Endothelial cell of umbilical vein (primary cell): ENCODE results near the gene SLC31A2. TPM values are rescaled to one million over a fixed set of nuclear protein-coding genes. Genes with fewer than 3 reads are reported as not detected.

Source experiments
- BruUV-seq: library from RNA; stranded (reverse); fragments of 400-500 nt; replicated peaks from 2 replicates; lab custom pipeline; 2021; lab: Mats Ljungman, UMichigan
- CTCF ChIA-PET: fragments of 300-600, 350-600 bp; sonication (Branson Sonifier 250); formaldehyde crosslinking; loops from one replicate; lab custom pipeline; 2021; ENCODE audit warnings: antibody characterized with exemption, inconsistent platforms; lab: Charles Lee
- POLR2A ChIA-PET: fragments of 300-600, 350-600 bp; sonication (Branson Sonifier 250); formaldehyde crosslinking; loops from one replicate; lab custom pipeline; 2021; ENCODE audit warnings: antibody characterized with exemption, inconsistent platforms; lab: Charles Lee
- DNase-seq: peaks from one replicate; pipeline ENCODE4 v3.0.0-alpha.2; 2011; ENCODE audit warnings: low read depth, low spot score
- FAIRE-seq: peaks from 2 replicates; lab custom pipeline; 2011; peaks lifted over from hg19 to GRCh38; lab: Jason Lieb, UNC
- H2AFZ ChIP-seq: 2 replicates; pipeline ENCODE4 v1.6.0; 2012; ENCODE audit warnings: low read depth, low read length, control low read depth, inconsistent platforms
- H3K27ac ChIP-seq: 2 replicates; pipeline ENCODE4 v1.5.1; 2011; ENCODE audit warnings: low read depth, mild to moderate bottlenecking, control low read depth, low read length, moderate library complexity; ENCODE audit not compliant: insufficient read depth
- H3K27me3 ChIP-seq, 2 experiments: 2 replicates each; pipeline versions ENCODE4 v1.6.0 to v1.6.1; 2011; ENCODE audit warnings: low read length in 2 of 2, mixed read lengths in 1 of 2; ENCODE audit not compliant: control insufficient read depth in 2 of 2, insufficient read depth in 2 of 2
- H3K36me3 ChIP-seq, 2 experiments: 2 replicates in 1 of 2; 3 replicates in 1 of 2; pipeline ENCODE4 v1.5.1; 2011; ENCODE audit warnings: low read length in 2 of 2, mild to moderate bottlenecking in 1 of 2, moderate library complexity in 1 of 2; ENCODE audit not compliant: control insufficient read depth in 2 of 2, insufficient read depth in 2 of 2; ENCODE audit errors: extremely low read depth in 1 of 2
- H3K4me1 ChIP-seq: 3 replicates; pipeline ENCODE4 v1.5.1; 2011; ENCODE audit warnings: mild to moderate bottlenecking, low read length; ENCODE audit not compliant: control insufficient read depth, insufficient read depth; ENCODE audit errors: extremely low read depth
- H3K4me2 ChIP-seq: 2 replicates; pipeline ENCODE4 v1.6.1; 2011; ENCODE audit warnings: low read length, control low read depth, mixed read lengths; ENCODE audit not compliant: insufficient read depth
- H3K4me3 ChIP-seq, 3 experiments: fragments of 200-600 bp in 1 of 3; sonication (generic), shearing (Covaris generic) in 1 of 3; replicated peaks in 1 of 3; 2 replicates each; pipeline ENCODE4 v1.5.1; 2011 to 2016; ENCODE audit warnings: control low read depth in 3 of 3, low read length in 3 of 3, mild to moderate bottlenecking in 2 of 3, inconsistent platforms in 1 of 3, low read depth in 1 of 3, moderate library complexity in 1 of 3; ENCODE audit not compliant: insufficient read depth in 1 of 3
- H3K79me2 ChIP-seq: 2 replicates; pipeline ENCODE4 v1.6.0; 2012; ENCODE audit warnings: low read length, inconsistent platforms; ENCODE audit not compliant: control insufficient read depth, insufficient read depth
- H3K9ac ChIP-seq: replicated peaks from 2 replicates; pipeline ENCODE3; 2011; ENCODE audit warnings: low read length, control low read depth; ENCODE audit not compliant: insufficient read depth; ENCODE audit errors: extremely low read depth
- H3K9me1 ChIP-seq: replicated peaks from 3 replicates; pipeline ENCODE4 v1.6.0; 2011; ENCODE audit warnings: mild to moderate bottlenecking, low read length; ENCODE audit not compliant: control insufficient read depth, insufficient read depth; ENCODE audit errors: extremely low read depth
- H3K9me3 ChIP-seq: replicated peaks from 2 replicates; pipeline ENCODE4 v1.5.1; 2012; ENCODE audit warnings: low read length, inconsistent platforms; ENCODE audit not compliant: control insufficient read depth, insufficient read depth
- H4K20me1 ChIP-seq: replicated peaks from 2 replicates; pipeline ENCODE3; 2011; ENCODE audit warnings: mild to moderate bottlenecking, low read length; ENCODE audit not compliant: control insufficient read depth, insufficient read depth; ENCODE audit errors: extremely low read depth
- CTCF ChIP-seq, 2 donors: IDR thresholded peaks; 1 replicate in 1 of 2; 2 replicates in 1 of 2; pipeline ENCODE4 v1.5.1; 2011; ENCODE audit warnings: low read length in 2 of 2, mild to moderate bottlenecking in 2 of 2, moderate library complexity in 2 of 2, control low read depth in 1 of 2, inconsistent platforms in 1 of 2, low read depth in 1 of 2; ENCODE audit not compliant: insufficient read depth in 1 of 2; ENCODE audit errors: extremely low read depth in 1 of 2
- EZH2 ChIP-seq: IDR thresholded peaks from 2 replicates; pipeline ENCODE4 v1.6.1; 2012; ENCODE audit warnings: borderline replicate concordance, low read depth, mild to moderate bottlenecking, moderate library complexity, low read length, inconsistent platforms; ENCODE audit not compliant: severe bottlenecking
- FOS ChIP-seq: IDR thresholded peaks from 2 replicates; pipeline ENCODE4 v1.6.1; 2011; ENCODE audit warnings: mild to moderate bottlenecking, low read length, moderate library complexity, borderline replicate concordance; ENCODE audit not compliant: insufficient read depth
- GATA2 ChIP-seq: IDR thresholded peaks from 2 replicates; pipeline ENCODE4 v1.7.0; 2011; ENCODE audit warnings: low read depth, mild to moderate bottlenecking, moderate library complexity, mixed read lengths, low read length; ENCODE audit not compliant: insufficient read length, insufficient read depth
- JUN ChIP-seq: IDR thresholded peaks from 2 replicates; pipeline ENCODE4 v1.6.1; 2011; ENCODE audit warnings: borderline replicate concordance, low read depth; ENCODE audit not compliant: insufficient read length, insufficient read depth
- MYC ChIP-seq: IDR thresholded peaks from one replicate; pipeline ENCODE4 v1.6.1; 2011; ENCODE audit warnings: mild to moderate bottlenecking, low read depth, low read length
- POLR2A ChIP-seq: IDR thresholded peaks from 2 replicates; pipeline ENCODE4 v1.6.1; 2012; ENCODE audit warnings: low read depth, mild to moderate bottlenecking, control low read depth, low read length
- POLR2AphosphoS5 ChIP-seq: IDR thresholded peaks from 2 replicates; pipeline ENCODE4 v1.6.1; 2012; ENCODE audit warnings: low read depth, mild to moderate bottlenecking, control low read depth, low read length, moderate library complexity; ENCODE audit not compliant: insufficient read depth
- dilution Hi-C: fragments of 300-500 bp; cut with MboI; formaldehyde crosslinking; loops from one replicate; pipeline ENCODE4 v1.15.0; 2019; ENCODE audit warnings: low sequenced_read_pairs; ENCODE audit not compliant: extremely low pct_ligation_motif_present
- intact Hi-C: fragments of 100-400 bp; cut with micrococcal nuclease; formaldehyde crosslinking; loops from one replicate; pipeline ENCODE4 v1.10.0; 2022
- polyA plus RNA-seq, 4 experiments: library from polyadenylated mRNA; depleted of rRNA in 3 of 4; stranded (reverse) in 3 of 4; unstranded in 1 of 4; fragments of >200 nt; gene quantifications; 2 replicates each; pipeline versions ENCODE4 v1.2.1 to v1.2.3, GENCODE V29; 2011 to 2012; ENCODE audit warnings: missing spikeins in 1 of 4
- total RNA-seq: library from RNA; stranded (reverse); gene quantifications from 2 replicates; pipeline ENCODE4 v1.2.3, GENCODE V29; 2021
- TF ChIP-seq, protein P1 (sequence below): IDR thresholded peaks from 2 replicates; pipeline ENCODE4 v1.6.1; 2011; ENCODE audit not compliant: insufficient read depth, insufficient read length

Gene SLC31A2
- total and polyA plus RNA-seq, 2 donors (not counting 3 experiments of a cell fraction or from before 2014, with no cell fraction given), result 3.7 to 9.8 TPM

GRCh38 chr9:113148372-113148705 lies 2.5 kb upstream of the SLC31A2 start:
- H3K4me2 ChIP-seq, result no peak overlapping the region
- H3K27ac ChIP-seq, result no peak overlapping the region
- no peaks in the 10 kb centered on the region for H3K9me1 ChIP-seq
- FAIRE-seq, result no peak
- no peak overlapping the region for H2AFZ ChIP-seq
- no peak overlapping the region for H3K4me3 ChIP-seq
- POLR2A ChIA-PET, result no interaction called here
- dilution Hi-C loops (no loop called here), intact Hi-C loops (no loop called here)
- CTCF ChIA-PET, result no interaction called here
- peaks cover 18 to 19% of the 10 kb centered on the region in 2 experiments for H3K27me3 ChIP-seq
- no peak for TF ChIP-seq POLR2AphosphoS5
- no peak for TF ChIP-seq CTCF (IDR thresholded peaks at IDR 0.05; ENCODE audit: extremely low read depth in 1 of 2, insufficient read depth in 1 of 2, low read depth in 1 of 2, low read length in 2 of 2)
- TF ChIP-seq POLR2A, result no peak
- TF ChIP-seq EZH2, result no peak
- no peak for TF ChIP-seq MYC
- TF ChIP-seq FOS, result no peak
- no peak for TF ChIP-seq JUN
- TF ChIP-seq, protein P1, sequence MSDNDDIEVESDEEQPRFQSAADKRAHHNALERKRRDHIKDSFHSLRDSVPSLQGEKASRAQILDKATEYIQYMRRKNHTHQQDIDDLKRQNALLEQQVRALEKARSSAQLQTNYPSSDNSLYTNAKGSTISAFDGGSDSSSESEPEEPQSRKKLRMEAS, result no peak
- no peak for TF ChIP-seq GATA2
- DNase-seq, result no peak
- H3K9me3 ChIP-seq, result no peaks in the 10 kb centered on the region
- H3K36me3 ChIP-seq, result no peaks in the 10 kb centered on the region
- no peaks in the 10 kb centered on the region for H3K79me2 ChIP-seq
- no peaks in the 10 kb centered on the region for H3K4me1 ChIP-seq
- no peak overlapping the region for H3K9ac ChIP-seq
- no peaks in the 10 kb centered on the region for H4K20me1 ChIP-seq
- no TSS peak for BruUV-seq
